Astrocyte of the cerebellum (primary cell): ENCODE data around the gene GTF2F2.

Experiments used
- DNase-seq: peaks from one replicate; pipeline ENCODE4 v3.0.0-alpha.2; 2011; ENCODE audit warnings: low read depth
- H3K4me3 ChIP-seq: 2 replicates; pipeline ENCODE4 v1.5.1; 2011; ENCODE audit warnings: mild to moderate bottlenecking, low read depth, low read length, moderate library complexity
- in situ Hi-C: cut with HindIII; loops from 2 replicates; pipeline ENCODE4 v1.10.0; 2017; ENCODE audit warnings: low sequenced_read_pairs
- TF ChIP-seq, protein P1 (sequence below): IDR thresholded peaks from 2 replicates; pipeline ENCODE4 v1.5.1; 2012; ENCODE audit warnings: low read length, low read depth, moderate library complexity, mild to moderate bottlenecking; ENCODE audit errors: missing control alignments

GTF2F2 gene

DNA sequence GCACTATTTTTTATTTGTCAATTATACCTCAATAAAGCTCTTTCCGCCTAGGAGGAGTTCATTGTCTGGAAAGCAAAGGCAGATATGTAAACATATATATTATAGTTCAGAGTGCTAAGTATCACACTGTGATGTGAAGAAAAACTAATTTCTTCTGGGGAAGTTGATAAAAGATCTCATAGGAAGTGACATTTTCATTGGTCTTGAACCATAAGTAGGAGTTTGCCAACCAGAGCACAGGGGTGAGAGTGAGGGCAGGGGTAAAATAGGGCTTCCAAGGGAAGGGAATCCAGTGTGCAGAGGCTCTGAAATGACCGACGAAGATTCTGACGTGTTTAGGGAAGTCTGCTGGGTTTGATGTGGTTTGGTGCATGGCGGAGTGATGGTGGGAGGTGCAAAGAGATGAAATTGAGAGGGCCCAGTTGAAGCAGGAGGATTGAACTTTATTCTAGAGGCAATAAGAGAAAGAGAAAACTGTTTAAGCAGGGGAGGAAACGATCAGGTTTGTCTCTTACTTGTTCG, 780 bp upstream of the GTF2F2 start:
- H3K4me3 ChIP-seq, result peak overlapping the region; percentile 84
- TF ChIP-seq, protein P1, sequence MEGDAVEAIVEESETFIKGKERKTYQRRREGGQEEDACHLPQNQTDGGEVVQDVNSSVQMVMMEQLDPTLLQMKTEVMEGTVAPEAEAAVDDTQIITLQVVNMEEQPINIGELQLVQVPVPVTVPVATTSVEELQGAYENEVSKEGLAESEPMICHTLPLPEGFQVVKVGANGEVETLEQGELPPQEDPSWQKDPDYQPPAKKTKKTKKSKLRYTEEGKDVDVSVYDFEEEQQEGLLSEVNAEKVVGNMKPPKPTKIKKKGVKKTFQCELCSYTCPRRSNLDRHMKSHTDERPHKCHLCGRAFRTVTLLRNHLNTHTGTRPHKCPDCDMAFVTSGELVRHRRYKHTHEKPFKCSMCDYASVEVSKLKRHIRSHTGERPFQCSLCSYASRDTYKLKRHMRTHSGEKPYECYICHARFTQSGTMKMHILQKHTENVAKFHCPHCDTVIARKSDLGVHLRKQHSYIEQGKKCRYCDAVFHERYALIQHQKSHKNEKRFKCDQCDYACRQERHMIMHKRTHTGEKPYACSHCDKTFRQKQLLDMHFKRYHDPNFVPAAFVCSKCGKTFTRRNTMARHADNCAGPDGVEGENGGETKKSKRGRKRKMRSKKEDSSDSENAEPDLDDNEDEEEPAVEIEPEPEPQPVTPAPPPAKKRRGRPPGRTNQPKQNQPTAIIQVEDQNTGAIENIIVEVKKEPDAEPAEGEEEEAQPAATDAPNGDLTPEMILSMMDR, result no peak
- in situ Hi-C loops, result no loop called here
- DNase-seq, result peak; percentile 53

- in situ Hi-C loops, result no loop called here
- TF ChIP-seq, protein P1, result peak; percentile 38
- H3K4me3 ChIP-seq, result peak overlapping the region; percentile 84
- peak; percentile 39 for DNase-seq
Measured at GRCh38 chr13:45120967-45121831, 889 bp downstream of the GTF2F2 start.

DNA sequence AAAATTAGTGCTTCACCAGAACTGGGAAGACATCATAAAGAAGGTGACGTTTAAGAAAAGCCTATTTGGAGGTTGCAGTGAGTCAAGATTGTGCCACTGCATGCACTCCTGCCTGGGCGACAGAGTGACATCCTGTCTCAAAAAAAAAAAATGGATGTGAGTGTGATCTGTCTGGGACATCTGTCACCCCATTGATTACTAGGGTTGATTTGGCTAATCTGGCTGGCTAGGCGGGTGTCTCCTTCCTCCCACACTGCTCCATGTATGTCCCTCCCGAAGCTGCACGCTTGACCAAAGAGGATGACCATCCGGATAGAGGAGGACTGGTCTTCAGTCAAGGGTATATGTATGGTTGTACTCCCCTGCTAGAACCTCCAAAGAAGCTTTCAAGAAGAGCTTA, 2.6 kb downstream of the GTF2F2 start:
- H3K4me3 ChIP-seq, result no peak overlapping the region
- TF ChIP-seq, protein P1, result no peak
- in situ Hi-C loops, result no loop called here
- no peak for DNase-seq

- no peak overlapping the region for H3K4me3 ChIP-seq
- TF ChIP-seq, protein P1, result no peak
- in situ Hi-C loops, result no loop called here
- DNase-seq, result no peak
Measured at GRCh38 chr13:45132369-45133064, 12.2 kb downstream of the GTF2F2 start.

DNA sequence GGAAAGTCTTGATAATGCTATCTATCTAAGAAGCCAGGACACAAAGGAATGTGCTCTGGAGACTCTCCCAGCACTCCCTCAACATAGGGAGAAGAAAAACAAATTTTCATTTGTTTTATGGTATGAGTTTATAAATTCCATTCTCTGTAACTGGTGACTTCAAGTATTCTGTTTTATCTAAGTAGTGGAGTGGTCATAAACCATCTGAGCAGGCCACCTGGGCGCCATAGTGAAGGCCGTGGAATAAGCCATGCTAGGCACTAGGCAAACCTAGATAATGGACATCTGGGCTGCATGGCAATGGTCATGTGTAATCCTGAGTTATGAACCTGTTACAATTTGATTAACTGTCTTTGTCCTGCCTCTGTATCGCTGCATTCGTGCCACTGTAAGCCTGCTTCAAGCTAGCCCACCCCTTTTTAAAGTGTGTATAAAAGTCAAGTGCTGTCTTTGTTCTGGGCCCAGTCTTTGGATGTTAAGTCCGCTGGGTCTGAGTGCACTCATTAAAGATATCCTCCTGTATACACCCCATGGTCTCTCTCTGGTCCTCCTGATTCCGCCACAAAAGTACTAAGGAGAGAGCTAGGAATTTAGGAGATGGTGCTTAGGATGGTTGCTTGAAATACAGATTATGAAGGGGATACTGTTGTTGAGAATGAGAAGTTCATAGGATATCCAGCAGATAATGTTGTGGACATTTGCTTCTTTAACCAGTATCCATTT, 13.2 kb downstream of the GTF2F2 start:
- no peak for DNase-seq
- TF ChIP-seq, protein P1, result no peak
- in situ Hi-C loops, result no loop called here
- H3K4me3 ChIP-seq, result no peak overlapping the region
